HepG2 (cell line): Measurements from ENCODE around the gene MAGI1. TPM values are rescaled to one million over a fixed set of nuclear protein-coding genes. Genes with fewer than 3 reads are reported as not detected.
"Not testable (repeated sequence)": the region's sequence is repeated elsewhere in the genome, so short reads cannot be mapped to it uniquely, and the experiment has no call there.

Experiments
- ATAC-seq: fragments of 200-7000 bp; cut with Tn5 transposase; 3 replicates; pipeline ENCODE4 v1.9.1; 2020; ENCODE audit warnings: mild to moderate bottlenecking, moderate library complexity
- BruUV-seq: library from RNA; stranded (reverse); fragments of 400-500 nt; replicated peaks from 2 replicates; lab custom pipeline; 2021; lab: Mats Ljungman, UMichigan
- CTCF ChIA-PET: fragments of 300-600 bp; formaldehyde crosslinking; extraction: SDS; loops from one replicate; lab custom pipeline; 2021; ENCODE audit warnings: low total read pairs, inconsistent platforms, low intra/inter-chr PET ratio; lab: Yijun Ruan, JAX
- POLR2A ChIA-PET: fragments of 350-600 bp; sonication (Branson Sonifier 250); formaldehyde crosslinking; loops from one replicate; lab custom pipeline; 2020; ENCODE audit warnings: antibody characterized with exemption, inconsistent platforms; lab: Yijun Ruan, JAX
- DNase-seq: peaks from one replicate; pipeline ENCODE4 v3.0.0-alpha.2; 2015; ENCODE audit warnings: low spot score
- FAIRE-seq: peaks from 3 replicates; lab custom pipeline; 2011; peaks lifted over from hg19 to GRCh38; lab: Jason Lieb, UNC
- H2AFZ ChIP-seq: one replicate; pipeline ENCODE4 v1.6.1; 2011; ENCODE audit warnings: low read length, inconsistent platforms
- H3K27ac ChIP-seq: fragments of 300-600 bp; 3 replicates; pipeline ENCODE4 v1.8.0; 2011; ENCODE audit warnings: mixed run types, mild to moderate bottlenecking, mixed read lengths, low read length, inconsistent platforms; ENCODE audit not compliant: insufficient read depth; ENCODE audit errors: extremely low read length
- H3K27me3 ChIP-seq, 2 experiments: fragments of 200-600 bp in 1 of 2; 2 replicates in 1 of 2; 3 replicates in 1 of 2; pipeline versions ENCODE4 v1.6.0 to v1.8.0; 2011; ENCODE audit warnings: low read length in 2 of 2, mild to moderate bottlenecking in 2 of 2, moderate library complexity in 2 of 2, inconsistent platforms in 1 of 2; ENCODE audit not compliant: insufficient read depth in 2 of 2, control insufficient read depth in 1 of 2
- H3K36me3 ChIP-seq, 2 experiments: fragments of 200-600 bp in 1 of 2; replicated peaks in 1 of 2; 2 replicates in 1 of 2; 3 replicates in 1 of 2; pipeline versions ENCODE4 v1.5.1 to v1.8.0; 2011; ENCODE audit warnings: low read length in 2 of 2, inconsistent platforms in 1 of 2; ENCODE audit not compliant: insufficient read depth in 2 of 2, control insufficient read depth in 1 of 2
- H3K4me1 ChIP-seq: 2 replicates; pipeline ENCODE4 v1.5.1; 2012; ENCODE audit warnings: low read length, inconsistent platforms; ENCODE audit not compliant: insufficient read depth
- H3K4me2 ChIP-seq: 2 replicates; pipeline ENCODE4 v1.6.0; 2011; ENCODE audit warnings: low read depth, low read length, inconsistent platforms
- H3K4me3 ChIP-seq, 3 experiments: fragments of 200-600 bp in 1 of 3; sonication (generic), shearing (Covaris generic) in 1 of 3; replicated peaks in 1 of 3; 2 replicates each; pipeline ENCODE4 v1.5.1; 2011 to 2016; ENCODE audit warnings: low read length in 3 of 3, inconsistent platforms in 2 of 3, low read depth in 2 of 3, mild to moderate bottlenecking in 2 of 3, control low read depth in 1 of 3, mixed read lengths in 1 of 3; ENCODE audit not compliant: insufficient read depth in 1 of 3
- H3K79me2 ChIP-seq: one replicate; pipeline ENCODE4 v1.6.1; 2011; ENCODE audit warnings: low read length, inconsistent platforms; ENCODE audit not compliant: insufficient read depth
- H3K9ac ChIP-seq: 2 replicates; pipeline ENCODE4 v1.6.0; 2011; ENCODE audit warnings: mild to moderate bottlenecking, low read depth, low read length, inconsistent platforms; ENCODE audit not compliant: insufficient read depth
- H3K9me3 ChIP-seq: 2 replicates; pipeline ENCODE4 v1.5.1; 2012; ENCODE audit warnings: mild to moderate bottlenecking, low read length
- H4K20me1 ChIP-seq: 2 replicates; pipeline ENCODE4 v1.6.0; 2011; ENCODE audit warnings: inconsistent platforms, mild to moderate bottlenecking, low read length, moderate library complexity; ENCODE audit not compliant: insufficient read depth
- WGBS: methylation state at CpG from one replicate; pipeline ENCODE4 v1.1.6; 2017; ENCODE audit warnings: low lambda C conversion rate; 5-methylcytosine and 5-hydroxymethylcytosine counted together
- in situ Hi-C: cut with HindIII; loops from 2 replicates; pipeline ENCODE4 v1.10.0; 2017; ENCODE audit warnings: low pct_unique_long_range_greater_than_20kb; ENCODE audit not compliant: extremely low pct_ligation_motif_present
- intact Hi-C: fragments of 100-400 bp; cut with micrococcal nuclease; formaldehyde crosslinking; loops from one replicate; pipeline ENCODE4 v1.10.0; 2022; ENCODE audit not compliant: unreplicated experiment
- polyA plus RNA-seq, 8 experiments: library from polyadenylated mRNA; depleted of rRNA in 3 of 8; stranded (reverse) in 7 of 8; unstranded in 1 of 8; fragments of >200 nt; fragmentation: Illumina TruSeq in 4 of 8; extraction: Trizol in 4 of 8; gene quantifications; 2 replicates each; pipeline versions ENCODE4 v1.2.1 to v1.2.3, GENCODE V29; 2011 to 2016; ENCODE audit warnings: low read depth in 4 of 8, missing spikeins in 1 of 8, mixed read lengths in 1 of 8; ENCODE audit not compliant: insufficient read depth in 1 of 8
- total RNA-seq, 5 experiments: library from RNA; depleted of rRNA; stranded (reverse); fragments of >200 nt; fragmentation: Illumina TruSeq; extraction: Trizol; gene quantifications; 2 replicates each; pipeline ENCODE4 v1.2.3, GENCODE V29; 2016; ENCODE audit warnings: low read depth in 1 of 5
- TF ChIP-seq, protein P1 (sequence below): sonication (generic); formaldehyde crosslinking; IDR thresholded peaks from 2 replicates; pipeline ENCODE4 v1.5.0; 2020; ENCODE audit warnings: mild to moderate bottlenecking, missing genetic modification reagents

MAGI1 gene
- total and polyA plus RNA-seq, 2 of the 13 experiments (the other 11 are each of a cell fraction or from before 2014, with no cell fraction given), result 22.2 to 26.0 TPM

DNA sequence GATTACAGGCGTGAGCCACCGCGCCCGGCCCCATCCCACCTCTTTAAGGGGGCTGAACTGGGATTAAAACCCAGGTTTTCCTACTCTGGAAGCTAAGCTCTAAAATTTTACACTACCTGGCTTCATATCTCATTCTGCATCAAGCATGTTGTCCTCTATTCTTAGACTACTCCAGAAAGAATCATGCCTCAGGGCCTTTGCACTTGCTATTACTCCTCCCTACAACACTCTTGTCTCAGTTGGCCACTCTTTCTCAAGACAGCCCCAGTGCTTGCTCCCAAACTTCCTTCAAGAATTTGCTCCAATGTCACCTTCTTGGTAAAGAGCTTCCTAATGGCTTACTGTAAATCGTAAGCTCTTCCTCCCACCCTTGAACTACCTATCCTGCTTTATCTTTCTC, 521.7 kb downstream of the MAGI1 start (continued):
- TF ChIP-seq, protein P1, sequence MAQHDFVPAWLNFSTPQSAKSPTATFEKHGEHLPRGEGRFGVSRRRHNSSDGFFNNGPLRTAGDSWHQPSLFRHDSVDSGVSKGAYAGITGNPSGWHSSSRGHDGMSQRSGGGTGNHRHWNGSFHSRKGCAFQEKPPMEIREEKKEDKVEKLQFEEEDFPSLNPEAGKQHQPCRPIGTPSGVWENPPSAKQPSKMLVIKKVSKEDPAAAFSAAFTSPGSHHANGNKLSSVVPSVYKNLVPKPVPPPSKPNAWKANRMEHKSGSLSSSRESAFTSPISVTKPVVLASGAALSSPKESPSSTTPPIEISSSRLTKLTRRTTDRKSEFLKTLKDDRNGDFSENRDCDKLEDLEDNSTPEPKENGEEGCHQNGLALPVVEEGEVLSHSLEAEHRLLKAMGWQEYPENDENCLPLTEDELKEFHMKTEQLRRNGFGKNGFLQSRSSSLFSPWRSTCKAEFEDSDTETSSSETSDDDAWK (CRISPR knock-in tag), result no peak
- TF ChIP-seq, all 625 proteins: peak for 0

DNA sequence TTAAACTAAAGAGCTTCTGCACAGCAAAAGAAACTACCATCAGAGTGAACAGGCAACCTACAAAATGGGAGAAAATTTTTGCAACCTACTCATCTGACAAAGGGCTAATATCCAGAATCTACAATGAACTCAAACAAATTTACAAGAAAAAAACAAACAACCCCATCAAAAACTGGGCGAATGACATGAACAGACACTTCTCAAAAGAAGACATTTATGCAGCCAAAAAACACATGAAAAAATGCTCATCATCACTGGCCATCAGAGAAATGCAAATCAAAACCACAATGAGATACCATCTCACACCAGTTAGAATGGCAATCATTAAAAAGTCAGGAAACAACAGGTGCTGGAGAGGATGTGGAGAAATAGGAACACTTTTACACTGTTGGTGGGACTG, 524.4 kb downstream of the MAGI1 start:
- H4K20me1 ChIP-seq, POLR2A ChIA-PET, H3K79me2 ChIP-seq, H3K4me1 ChIP-seq, H2AFZ ChIP-seq, H3K4me3 ChIP-seq, in situ Hi-C loops, H3K9me3 ChIP-seq, BruUV-seq, FAIRE-seq, ATAC-seq, H3K27me3 ChIP-seq, H3K27ac ChIP-seq, intact Hi-C loops, H3K9ac ChIP-seq, H3K36me3 ChIP-seq, CTCF ChIA-PET, DNase-seq, H3K4me2 ChIP-seq: not testable (repeated sequence)
- 100% methylated on average over 1 of the region's 1 CpG for WGBS

DNA sequence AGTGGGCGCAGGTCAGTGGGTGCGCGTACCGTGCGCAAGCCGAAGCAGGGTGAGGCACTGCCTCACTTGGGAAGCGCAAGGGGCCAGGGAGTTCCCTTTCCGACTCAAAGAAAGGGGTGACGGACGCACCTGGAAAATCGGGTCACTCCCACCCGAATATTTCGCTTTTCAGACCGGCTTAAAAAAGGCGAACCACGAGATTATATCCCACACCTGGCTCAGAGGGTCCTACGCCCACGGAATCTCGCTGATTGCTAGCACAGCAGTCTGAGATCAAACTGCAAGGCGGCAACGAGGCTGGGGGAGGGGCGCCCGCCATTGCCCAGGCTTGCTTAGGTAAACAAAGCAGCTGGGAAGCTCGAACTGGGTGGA, 529.3 kb downstream of the MAGI1 start:
- CTCF ChIA-PET, BruUV-seq, FAIRE-seq, H3K27me3 ChIP-seq, H3K9me3 ChIP-seq, DNase-seq, H3K27ac ChIP-seq, H4K20me1 ChIP-seq, H3K79me2 ChIP-seq, ATAC-seq, in situ Hi-C loops, H3K36me3 ChIP-seq, H2AFZ ChIP-seq, POLR2A ChIA-PET, intact Hi-C loops, H3K4me3 ChIP-seq, H3K4me1 ChIP-seq, H3K4me2 ChIP-seq, H3K9ac ChIP-seq: not testable (repeated sequence)
- WGBS, result 94% methylated on average over 20 of the region's 24 CpGs
